ENCODE measurements around the gene POU2F3. TPM values are rescaled to one million over a fixed set of nuclear protein-coding genes. Genes with fewer than 3 reads are reported as not detected.

The POU2F3 gene
- total and polyA plus RNA-seq, 2 of the 13 experiments (the other 11 are each of a cell fraction or from before 2014, with no cell fraction given): not detected

- TF ChIP-seq ATRX (CRISPR knock-in tag; IDR thresholded peaks at IDR 0.05; ENCODE audit: borderline replicate concordance): no peak
- peak; percentile 81; the same call in 1 of the 2 replicates for TF ChIP-seq IRF2 (CRISPR knock-in tag; IDR thresholded peaks at IDR 0.05)
- no peak for TF ChIP-seq ZFYVE20 (CRISPR knock-in tag; IDR thresholded peaks at IDR 0.05; ENCODE audit: borderline replicate concordance, low read depth)
- TF ChIP-seq ZNF768 (CRISPR knock-in tag; IDR thresholded peaks at IDR 0.05): peak; percentile 81
- TF ChIP-seq SNRNP70 (IDR thresholded peaks at IDR 0.05; ENCODE audit: low read depth, low read length): no peak
- no peak for TF ChIP-seq ZNF660 (CRISPR knock-in tag; IDR thresholded peaks at IDR 0.05; ENCODE audit: borderline replicate concordance, low read depth)
- TF ChIP-seq ATF6 (CRISPR knock-in tag; conservative IDR thresholded peaks at IDR 0.05): 0 out of 2 replicates have a peak, but pooled peaks have one; percentile 27
- TF ChIP-seq GRHL1 (CRISPR knock-in tag; conservative IDR thresholded peaks at IDR 0.05): no peak
- TF ChIP-seq ZNF574 (CRISPR knock-in tag; IDR thresholded peaks at IDR 0.05): peak; percentile 82
- TF ChIP-seq ZNF777 (CRISPR knock-in tag; IDR thresholded peaks at IDR 0.05): peak; percentile 59; the same call in 1 of the 2 replicates
- TF ChIP-seq SNAPC4 (CRISPR knock-in tag; IDR thresholded peaks at IDR 0.05): peak; percentile 54; the same call in 1 of the 2 replicates
- no peak for TF ChIP-seq NPAS2 (CRISPR knock-in tag; IDR thresholded peaks at IDR 0.05; ENCODE audit: borderline replicate concordance)
- TF ChIP-seq TSC22D2 (CRISPR knock-in tag; IDR thresholded peaks at IDR 0.05; ENCODE audit: borderline replicate concordance): peak; percentile 51; the same call in 1 of the 2 replicates
- peak; percentile 100 for TF ChIP-seq PCBP1 (IDR thresholded peaks at IDR 0.05; ENCODE audit: borderline replicate concordance, low read depth, low read length)
- no peak for TF ChIP-seq SCMH1 (CRISPR knock-in tag; IDR thresholded peaks at IDR 0.05; ENCODE audit: borderline replicate concordance)
These were observed 96.1 kb downstream of the POU2F3 start, which contains the start of gene ARHGEF12 (continued) for GRCh38 chr11:120335908-120336640.
